Measurements from ENCODE around the gene APBB1IP.
"Not testable (repeated sequence)": the region's sequence is repeated elsewhere in the genome, so short reads cannot be mapped to it uniquely, and the experiment has no call there.

APBB1IP gene

GRCh38 chr10:26437637-26438461 lies at the start of gene APBB1IP:
Gene APBB1IP, plus strand, starts transcription at chr10:26438341. Its CDS starts 53,986 bp downstream, at chr10:26492327.
- DNase-seq = no peak

GRCh38 chr10:26389533-26389932 lies 48.6 kb upstream of the APBB1IP start:
- DNase-seq = no peak

GRCh38 chr10:26391701-26392695 lies 46.1 kb upstream of the APBB1IP start:
- no peak for DNase-seq

GRCh38 chr10:26398353-26398752 lies 39.8 kb upstream of the APBB1IP start:
- not testable (repeated sequence) for DNase-seq

GRCh38 chr10:26407406-26407969 lies 30.7 kb upstream of the APBB1IP start:
- no peak for DNase-seq

- no peak for DNase-seq
These were observed 29.2 kb upstream of the APBB1IP start for GRCh38 chr10:26408858-26409494.

GRCh38 chr10:26410356-26410755 lies 27.8 kb upstream of the APBB1IP start:
- no peak for DNase-seq

GRCh38 chr10:26412932-26413331 lies 25.2 kb upstream of the APBB1IP start:
- no peak for DNase-seq

- no peak for DNase-seq
These were observed 24.8 kb upstream of the APBB1IP start for GRCh38 chr10:26413375-26413774.

- DNase-seq = no peak
These were observed 21.0 kb upstream of the APBB1IP start for GRCh38 chr10:26417136-26417535.

- DNase-seq = no peak
These were observed 15.2 kb upstream of the APBB1IP start for GRCh38 chr10:26422977-26423376.

- no peak for DNase-seq
These were observed 14.4 kb upstream of the APBB1IP start for GRCh38 chr10:26423722-26424121.

GRCh38 chr10:26430641-26431163 lies 7.4 kb upstream of the APBB1IP start:
- DNase-seq = no peak

- no peak for DNase-seq
These were observed 5.2 kb upstream of the APBB1IP start for GRCh38 chr10:26432938-26433337.

- no peak for DNase-seq
These were observed 2.3 kb upstream of the APBB1IP start for GRCh38 chr10:26435852-26436251.

GRCh38 chr10:26436848-26437247 lies 1.3 kb upstream of the APBB1IP start:
- DNase-seq = no peak

- DNase-seq = no peak
These were observed 597 bp downstream of the APBB1IP start for GRCh38 chr10:26438534-26439341.

- no peak for DNase-seq
These were observed 1.4 kb downstream of the APBB1IP start for GRCh38 chr10:26439406-26440087.

- DNase-seq = no peak
These were observed 1.9 kb downstream of the APBB1IP start for GRCh38 chr10:26440088-26440470.

GRCh38 chr10:26441491-26442214 lies 3.5 kb downstream of the APBB1IP start:
- no peak for DNase-seq
